HG03139 (cell line): ENCODE data around the gene GGN.
"Not testable (repeated sequence)": the region's sequence is repeated elsewhere in the genome, so short reads cannot be mapped to it uniquely, and the experiment has no call there.

ENCODE experiments used
- ATAC-seq: cut with Tn5 transposase; IDR thresholded peaks from one replicate; pipeline ENCODE4 v1.9.1; 2021; ENCODE audit not compliant: unreplicated experiment

GGN gene, protein sequence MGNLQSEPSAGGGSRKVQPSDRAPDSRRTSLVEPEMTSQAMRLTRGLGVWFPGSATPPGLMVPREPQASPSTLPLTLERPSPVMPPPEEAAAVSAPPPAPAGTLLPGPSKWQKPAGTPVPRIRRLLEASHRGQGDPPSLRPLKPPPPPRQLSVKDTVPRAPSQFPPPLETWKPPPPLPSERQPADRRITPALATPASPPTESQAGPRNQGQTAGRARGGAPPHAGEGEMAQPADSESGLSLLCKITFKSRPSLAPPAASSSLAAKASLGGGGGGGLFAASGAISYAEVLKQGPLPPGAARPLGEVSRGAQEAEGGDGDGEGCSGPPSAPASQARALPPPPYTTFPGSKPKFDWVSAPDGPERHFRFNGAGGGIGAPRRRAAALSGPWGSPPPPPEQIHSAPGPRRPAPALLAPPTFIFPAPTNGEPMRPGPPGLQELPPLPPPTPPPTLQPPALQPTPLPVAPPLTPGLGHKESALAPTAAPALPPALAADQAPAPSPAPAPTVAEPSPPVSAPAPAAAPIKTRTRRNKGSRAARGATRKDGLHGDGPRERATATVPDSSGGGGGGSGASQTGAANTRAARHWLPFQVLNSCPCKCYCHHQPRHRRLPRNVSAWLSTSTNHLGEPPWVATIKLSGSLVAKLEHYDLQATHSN

DNA sequence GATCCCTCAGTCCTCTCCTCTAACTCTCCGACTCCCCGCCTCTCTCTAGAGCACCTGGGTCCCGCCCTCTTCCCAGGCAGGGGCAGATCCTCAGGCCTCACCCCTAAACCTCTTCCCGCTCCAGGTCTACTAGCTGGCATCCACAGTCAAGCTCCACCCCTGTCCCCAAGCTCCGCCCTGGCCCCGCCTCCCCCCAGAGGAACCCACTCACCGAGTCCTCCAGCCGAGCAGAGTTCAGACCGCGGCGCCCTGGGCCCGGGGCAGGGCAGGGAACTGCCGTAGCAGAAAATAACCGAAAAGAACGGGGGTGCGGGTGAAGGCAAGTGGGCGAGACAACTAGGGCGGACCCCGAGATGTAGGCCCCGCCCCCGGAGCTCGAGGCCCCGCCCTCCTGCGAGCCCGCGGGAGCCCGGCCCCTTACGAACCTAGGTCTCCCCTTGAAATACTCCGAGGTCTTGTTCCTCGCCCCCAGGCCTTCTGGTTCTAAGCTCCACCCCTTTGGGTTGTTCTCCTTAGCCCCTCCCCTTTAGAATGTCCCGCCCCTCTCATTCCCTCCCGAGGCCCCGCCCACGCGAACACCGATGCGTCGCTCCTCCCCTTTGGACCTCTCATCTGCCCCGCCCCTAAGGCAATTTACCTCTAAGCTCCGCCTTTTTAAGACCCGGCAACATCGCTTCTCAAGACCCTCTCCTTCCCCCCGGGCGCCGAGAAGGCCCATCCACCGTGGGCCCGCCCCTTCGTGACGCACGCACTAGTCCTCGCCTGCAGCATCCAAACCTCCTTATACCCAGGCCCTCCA, at the start of gene GGN:
TSS of gene GGN (minus strand) at position 485 of the 799 bp plus-strand sequence. CDS start 773 bp downstream, outside the sequence.
- ATAC-seq = no peak

DNA sequence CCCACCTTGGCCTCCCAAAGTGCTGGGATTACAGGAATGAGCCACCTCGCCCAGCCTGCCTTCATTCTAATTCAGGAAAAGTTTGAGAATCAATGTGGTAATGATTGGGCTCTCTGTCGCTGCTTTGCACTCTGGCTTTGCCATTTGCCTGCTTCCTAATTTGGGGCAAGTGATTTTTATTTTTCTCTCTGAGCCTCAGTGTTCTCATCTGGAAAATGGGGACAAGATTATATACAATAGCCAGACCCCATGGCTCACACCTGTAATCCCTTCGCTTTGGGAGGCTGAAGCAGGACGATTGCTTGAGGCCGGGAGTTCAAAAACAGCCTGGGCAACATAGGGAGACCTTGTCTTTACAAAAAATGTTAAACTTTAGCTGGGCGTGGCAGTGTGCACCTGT, 49.5 kb upstream of the GGN start:
- ATAC-seq = no peak

DNA sequence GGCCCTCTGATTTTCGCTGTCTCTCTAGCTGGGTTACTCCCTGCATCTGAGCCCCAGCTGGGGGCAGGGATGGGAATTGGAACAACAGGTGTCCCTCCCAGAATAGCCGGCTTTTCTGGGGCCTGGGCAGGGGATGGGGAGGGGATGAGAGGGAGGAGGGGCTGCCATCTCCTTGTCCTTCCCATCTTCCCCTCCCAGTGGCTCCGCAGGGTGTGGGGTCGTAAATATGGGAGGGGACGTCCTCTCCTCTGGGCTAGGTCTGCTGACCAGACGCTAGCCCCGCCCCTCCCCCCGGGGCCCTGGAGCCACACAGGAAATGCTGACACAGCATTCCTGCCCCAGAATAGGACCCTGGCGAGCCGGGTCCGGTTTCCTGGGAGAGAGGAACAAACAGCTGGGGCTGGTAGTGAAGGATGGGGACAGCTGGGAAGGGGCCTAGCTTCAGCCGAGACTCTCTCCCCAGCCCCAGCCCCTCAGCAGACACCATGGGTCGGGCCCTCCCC, 46.8 kb upstream of the GGN start:
- no peak for ATAC-seq

DNA sequence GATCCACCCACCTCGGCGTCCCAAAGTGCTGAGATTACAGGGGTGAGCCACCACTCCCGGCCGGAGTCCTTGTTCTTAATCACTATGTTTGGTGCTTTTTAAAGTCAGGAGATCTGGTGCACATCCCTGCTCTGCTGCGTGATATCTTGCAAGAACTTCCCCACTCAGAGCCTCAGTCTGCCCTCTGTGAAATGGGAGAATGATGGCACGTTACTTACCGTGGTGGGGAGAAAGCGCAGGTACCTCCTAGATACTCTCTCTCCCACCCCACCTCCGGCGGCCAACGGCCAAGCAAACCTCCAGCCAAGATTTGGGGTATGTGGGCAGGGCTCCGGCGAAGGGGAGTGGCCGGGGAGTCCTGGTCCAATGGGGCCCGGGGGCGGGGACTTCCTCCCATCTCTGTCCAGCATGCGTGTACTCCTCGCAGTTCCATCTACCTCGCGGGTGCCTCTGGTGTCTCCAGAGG, 45.5 kb upstream of the GGN start, which contains the start of gene RYR1:
TSS of gene RYR1 (plus strand) at position 424 of the 466 bp plus-strand sequence. CDS start 139 bp downstream, outside the sequence.
- no peak for ATAC-seq

DNA sequence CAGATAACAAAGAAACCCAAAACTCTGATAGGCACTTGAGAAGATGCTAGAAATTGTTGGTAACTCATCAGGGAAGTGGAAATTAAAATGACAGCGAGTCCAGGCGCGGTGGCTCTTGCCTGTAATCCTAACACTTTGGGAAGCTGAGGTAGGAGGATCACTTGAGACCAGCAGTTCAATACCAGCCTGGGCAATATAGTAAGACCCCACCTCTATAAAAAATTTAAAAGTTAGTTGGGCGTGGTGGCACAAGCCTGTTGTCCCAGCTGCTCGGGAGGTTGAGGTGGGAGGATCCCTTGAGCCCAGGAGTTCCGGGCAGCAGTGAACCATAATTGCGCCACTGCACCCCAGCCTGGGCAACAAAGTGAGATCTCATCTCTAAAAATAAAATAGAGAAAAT, 43.1 kb upstream of the GGN start:
- no peak for ATAC-seq

DNA sequence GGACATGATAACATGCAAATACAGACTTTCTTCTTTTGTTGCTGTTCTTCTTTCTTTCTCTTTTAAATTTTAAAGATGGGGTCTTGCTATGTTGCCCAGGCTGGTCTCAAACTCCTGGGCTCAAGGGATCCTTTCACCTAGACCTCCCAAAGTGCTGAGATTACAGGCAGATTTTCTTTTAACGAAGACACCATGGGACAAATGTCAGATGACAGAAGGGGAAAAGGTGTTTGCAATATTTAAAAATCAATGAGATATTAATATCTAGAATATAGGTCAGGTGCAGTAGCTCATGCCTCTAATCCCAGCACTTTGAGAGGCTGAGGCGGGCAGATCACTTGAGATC, 42.0 kb upstream of the GGN start:
- ATAC-seq = no peak

DNA sequence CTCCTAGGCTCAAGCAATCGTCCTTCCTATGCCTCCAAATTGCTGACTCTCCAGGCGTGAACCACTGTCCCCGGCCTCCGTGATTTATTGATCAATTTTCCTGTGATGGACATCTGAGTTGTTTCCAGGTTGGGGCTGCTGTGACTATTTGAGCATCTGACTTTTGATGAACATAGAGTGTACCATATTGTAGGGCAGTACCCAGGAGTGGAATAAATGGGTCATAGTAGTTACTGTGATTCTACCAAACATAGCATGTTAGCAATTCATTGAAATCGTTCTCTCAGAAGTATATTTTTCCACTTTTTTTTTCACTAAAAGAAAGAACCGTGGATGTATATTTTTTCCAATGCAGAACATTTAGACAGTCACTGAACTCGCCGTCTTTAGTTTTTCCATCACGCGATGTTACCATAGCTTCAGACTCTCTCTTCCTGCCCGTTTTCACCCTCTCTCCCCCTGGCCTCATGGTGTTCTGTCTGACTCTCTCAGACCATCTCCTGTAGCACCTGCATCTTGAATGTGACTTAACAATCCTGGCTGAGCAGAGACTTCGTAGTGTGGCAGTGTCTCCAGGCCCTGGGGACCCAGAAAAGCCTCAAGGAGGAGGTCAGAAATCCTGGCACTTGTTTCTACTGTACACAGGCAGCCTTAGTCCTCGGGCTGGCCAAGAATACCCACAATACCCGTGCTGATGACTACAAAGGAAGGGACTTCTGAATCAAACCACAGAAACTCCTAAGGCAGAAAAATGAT, 41.4 kb upstream of the GGN start:
- no peak for ATAC-seq

DNA sequence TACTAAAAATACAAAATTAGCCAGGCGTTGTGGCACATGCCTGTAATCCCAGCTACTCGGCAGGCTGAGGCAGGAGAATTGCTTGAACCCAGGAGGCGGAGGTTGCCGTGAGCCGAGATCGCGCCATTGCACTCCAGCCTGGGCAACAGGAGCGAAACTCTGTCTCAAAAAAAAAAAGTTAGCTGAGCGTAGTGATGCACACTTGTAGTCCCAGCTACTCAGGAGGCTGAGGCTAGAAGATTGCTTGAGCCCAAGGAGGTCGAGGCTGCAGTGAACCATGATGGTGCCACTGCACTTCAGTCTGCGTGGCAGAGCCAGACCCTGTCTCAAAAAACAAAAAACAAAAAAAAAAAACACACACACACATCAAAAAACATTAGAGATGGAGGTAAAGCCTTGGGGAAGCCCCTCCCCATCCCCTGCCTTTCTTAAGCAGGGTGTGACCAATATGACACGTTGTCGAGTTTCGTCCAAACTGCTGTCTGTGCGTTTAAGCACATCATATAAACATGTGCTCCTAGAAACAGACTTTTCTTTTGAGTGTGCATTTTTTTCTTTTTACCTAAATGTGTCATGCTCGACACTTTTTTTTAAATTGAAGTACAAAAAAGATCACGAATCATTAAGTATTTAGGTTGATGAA, 39.3 kb upstream of the GGN start:
- not testable (repeated sequence) for ATAC-seq

DNA sequence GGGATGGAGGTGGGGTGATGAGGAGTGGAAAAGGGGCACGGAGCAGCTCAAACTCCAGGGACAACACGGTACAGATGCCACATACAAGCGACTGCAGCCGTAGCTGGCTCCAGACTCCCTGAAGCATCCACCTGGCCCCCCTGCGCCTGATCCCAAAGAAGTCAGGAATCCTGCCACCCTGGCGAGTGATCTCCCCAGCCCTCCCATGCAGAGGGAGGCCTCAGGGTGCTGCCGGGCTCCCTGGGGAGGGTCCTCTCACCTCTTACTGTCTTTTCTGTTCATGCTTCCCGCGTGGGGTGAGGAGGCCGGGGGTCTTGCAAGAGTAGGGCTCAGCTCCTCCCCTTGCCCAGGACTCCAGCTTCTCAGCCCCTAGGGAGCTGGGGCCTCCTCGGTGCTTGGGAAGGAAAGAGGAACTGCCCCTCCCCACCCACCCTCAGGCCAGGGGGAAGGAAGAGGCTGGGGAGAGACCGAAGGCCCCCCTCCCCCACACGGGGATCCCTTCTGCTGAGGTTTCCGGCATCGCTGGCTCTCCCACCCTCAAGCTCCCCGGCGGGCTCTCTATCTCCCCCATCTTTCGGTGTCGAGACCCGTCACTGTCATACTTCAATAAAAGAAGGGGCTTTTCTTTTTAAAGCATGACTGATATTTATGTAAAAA, 38.1 kb upstream of the GGN start, which contains the start of gene RASGRP4:
TSS of gene RASGRP4 (minus strand) at position 410 of the 657 bp plus-strand sequence. CDS start at position 282, 128 bp downstream.
- no peak for ATAC-seq

DNA sequence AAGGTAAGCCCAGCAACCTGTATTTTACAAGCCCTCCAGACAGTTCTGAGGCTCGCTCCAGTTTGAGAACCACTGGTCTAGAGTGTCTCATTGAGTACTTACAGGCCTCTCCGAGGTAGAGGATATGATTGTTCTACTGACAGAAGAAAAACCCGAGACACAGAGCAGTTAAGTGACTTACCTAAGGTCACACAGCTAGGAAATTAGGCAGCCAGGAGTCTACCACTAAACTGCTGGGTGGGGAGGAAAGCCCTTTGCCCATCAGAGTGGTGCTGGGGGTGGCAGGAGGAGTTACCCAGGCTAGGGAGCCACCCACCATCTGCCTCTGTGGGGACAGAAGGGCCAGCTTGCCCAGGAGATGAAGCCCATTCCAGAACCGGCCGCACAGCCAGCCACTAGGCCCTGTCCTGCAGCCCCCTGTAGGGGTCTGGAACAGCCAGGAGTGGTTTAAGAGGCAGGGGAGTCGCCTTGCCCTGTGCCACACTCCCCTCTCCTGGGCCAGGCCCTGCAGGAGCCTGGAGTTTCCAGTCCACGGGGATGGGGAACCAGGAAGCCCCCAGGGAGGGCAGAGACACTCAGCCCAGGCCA, 37.5 kb upstream of the GGN start:
- ATAC-seq = no peak

DNA sequence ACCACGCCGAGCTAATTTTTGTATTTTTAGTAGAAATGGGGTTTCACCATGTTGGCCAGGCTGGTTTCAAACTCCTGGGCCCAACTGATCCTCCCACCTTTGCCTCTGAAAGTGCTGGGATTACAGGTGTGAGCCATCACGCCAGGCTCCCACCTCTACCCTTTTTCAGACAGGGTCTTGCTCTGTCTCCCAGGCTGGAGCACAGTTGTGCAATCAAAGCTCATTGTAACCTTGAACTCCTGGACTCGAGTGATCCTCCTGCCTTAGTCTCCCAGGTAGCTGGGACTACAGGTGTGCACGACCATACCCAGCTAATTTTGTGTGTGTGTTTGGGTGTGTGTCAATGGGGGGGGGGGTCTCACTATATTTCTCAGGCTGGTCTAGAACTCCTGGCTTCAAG, 36.4 kb upstream of the GGN start:
- no peak for ATAC-seq

DNA sequence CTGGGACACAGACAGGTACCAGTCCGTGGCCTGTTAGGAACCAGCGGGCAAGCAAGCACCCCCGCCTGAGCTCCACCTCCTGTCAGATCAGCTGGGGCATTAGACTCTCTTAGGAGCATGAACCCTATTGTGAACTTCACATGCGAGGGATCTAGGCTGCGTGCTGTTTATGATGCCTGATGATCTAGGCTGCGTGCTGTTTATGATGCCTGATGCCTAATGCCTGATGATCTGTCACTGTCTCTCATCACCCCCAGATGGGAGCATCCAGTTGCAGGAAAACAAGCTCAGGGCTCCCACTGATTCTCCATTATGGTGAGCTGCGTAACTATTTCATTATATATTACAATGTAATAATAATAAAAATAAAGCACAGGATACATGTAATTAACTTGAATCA, 34.6 kb upstream of the GGN start:
- no peak for ATAC-seq

DNA sequence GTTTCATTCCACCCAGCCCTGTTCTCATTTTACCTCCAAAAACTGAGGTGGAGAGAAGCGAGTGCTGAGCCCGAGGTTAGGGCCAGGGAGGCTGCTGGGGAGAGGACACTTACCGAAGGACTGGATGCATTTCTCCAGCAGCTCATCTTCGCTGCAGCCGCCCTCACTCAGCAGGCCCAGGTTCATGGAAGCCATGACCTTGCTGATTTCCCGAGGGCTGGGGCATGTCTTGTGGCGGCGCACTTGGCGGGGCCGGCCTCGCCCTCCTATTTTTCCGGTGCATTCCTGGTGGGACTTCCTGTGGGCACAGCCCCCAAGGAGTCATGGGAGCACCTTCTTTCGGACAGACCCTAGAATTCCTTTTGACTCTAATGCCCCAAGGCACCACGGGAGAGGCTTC, 34.0 kb upstream of the GGN start:
- ATAC-seq = no peak

DNA sequence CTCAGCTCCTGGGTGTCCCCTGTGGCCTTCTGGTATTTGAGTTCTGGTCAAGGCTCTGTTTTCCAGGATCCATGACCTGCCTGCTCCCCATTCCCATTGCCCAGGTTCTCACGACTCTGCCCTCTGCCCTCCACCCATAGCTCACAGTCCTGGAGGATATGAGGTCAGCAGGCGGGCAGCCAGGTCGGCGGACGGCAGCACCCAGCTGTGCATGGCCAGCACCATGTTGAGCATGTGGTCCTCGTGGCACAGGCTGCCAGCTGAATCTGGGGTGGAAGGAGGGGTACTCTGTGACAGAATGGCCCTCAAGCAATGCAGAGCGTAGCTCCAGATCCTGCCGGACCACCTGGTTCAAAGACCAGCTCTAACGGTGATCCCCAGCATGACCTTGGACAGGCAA, 33.1 kb upstream of the GGN start:
- no peak for ATAC-seq

DNA sequence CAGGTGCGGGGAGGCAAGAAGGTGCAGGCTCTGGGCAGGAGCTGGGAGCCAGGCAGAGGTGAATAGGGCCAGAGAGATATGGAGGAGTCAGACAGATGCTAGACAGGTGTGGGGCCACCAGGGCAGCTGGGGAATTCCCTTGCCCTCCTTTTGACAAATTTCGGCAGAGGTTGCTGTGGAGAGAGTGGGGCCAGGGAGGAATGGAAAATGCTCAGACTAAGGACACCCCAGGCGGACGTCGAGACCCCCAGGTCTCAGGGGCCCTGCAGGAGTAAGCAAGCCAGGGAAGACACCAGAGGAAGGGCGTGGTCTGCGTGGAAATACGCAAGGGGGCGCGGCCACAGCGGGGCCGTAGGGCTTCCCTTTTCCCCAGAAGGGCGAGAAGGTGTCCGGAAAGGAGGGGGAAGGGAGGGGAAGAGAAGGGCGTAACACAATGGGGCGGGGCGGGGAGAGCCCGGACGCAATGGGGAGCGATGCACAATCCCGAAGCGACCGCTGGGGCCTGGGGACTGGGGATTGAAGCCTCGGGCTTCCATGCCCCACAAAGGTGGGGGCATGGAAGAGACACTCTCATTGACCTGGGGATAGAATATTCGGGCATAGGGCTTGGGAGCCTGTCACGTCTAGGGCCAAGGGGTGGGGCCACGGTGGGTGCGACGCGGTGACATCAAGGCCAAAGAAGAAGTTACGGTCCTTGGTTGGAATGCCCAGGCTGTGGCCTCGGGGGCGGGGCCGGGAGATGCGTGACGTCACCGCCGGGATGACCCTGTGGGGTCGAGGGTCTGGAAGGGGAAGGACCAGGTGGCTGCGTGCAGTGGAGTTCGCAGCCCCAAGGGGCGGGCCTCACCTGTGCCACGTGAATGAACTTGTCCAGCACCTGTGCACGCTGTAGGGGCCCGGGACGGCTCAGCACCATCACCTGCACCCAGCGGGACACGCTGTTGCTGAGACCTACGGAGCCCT, 30.0 kb upstream of the GGN start:
- ATAC-seq = no peak

DNA sequence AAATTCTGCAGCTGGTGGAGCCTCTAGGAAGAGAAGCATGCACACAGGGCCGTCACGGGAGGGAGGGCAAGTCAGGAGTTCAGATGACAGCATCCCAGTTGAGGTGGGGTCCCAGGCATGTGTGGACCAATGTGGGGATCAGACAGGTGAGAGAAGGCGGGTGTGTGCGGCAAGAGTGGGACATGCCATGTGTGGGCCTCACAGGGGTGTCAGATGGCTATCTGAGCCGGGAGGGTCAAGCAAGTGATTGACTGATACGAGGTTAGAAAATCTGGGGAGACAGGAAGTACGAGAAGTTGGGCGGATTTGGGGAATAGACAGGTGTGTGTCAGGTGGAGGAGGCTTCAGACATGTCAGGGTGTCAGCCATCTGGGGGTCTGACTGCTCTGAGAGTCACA, 29.3 kb upstream of the GGN start:
- no peak for ATAC-seq

DNA sequence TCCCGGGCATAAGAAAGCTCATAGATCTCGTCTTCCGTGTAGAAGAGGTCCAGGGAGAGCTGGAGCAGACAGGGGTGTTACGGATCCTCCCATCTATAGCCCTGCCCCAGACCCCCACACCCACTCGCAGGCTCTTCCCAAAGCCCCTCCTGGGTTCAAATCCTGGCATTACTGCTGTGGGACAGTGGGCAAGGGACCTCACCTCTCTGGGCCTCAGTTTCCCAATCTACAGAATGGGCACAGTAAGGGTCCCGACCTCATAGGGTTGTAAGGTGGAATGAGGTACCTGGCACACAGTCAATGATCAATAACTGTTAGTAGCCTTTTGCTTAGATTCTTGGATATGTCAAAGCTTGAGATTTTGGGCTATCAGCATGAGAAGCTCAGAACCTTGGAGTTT, 25.6 kb upstream of the GGN start:
- no peak for ATAC-seq

DNA sequence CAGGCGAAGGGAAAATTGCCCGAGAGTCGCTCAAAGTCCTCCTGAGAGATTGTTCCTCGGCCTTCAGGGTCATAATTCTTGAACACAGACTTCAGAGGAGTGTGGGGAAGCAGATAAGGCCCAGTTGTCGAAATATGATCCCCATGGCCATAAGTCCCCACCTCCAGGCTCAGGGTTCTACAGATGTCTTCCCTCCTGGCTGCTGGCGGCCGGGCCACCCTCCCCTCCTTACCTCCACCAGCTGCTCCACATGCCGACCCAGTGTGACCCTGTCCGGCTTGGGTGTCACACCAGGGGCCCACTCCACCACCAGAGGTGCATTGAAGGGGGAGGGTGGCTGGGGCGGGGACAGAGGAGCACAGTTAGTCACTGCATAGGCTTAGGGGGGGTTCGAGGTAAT, 25.1 kb upstream of the GGN start:
- no peak for ATAC-seq
